Head of caudate nucleus (tissue), 42 donors: Measurements from ENCODE around the gene PMPCB.
A peak's percentile ranks its signal among the peaks of the same experiment; 100 is the strongest.

Experiments used
- DNase-seq, 42 donors: peaks; one replicate each; pipeline versions ENCODE4 v3.0.0 to v3.0.0-alpha.2; 2020 to 2021; ENCODE audit warnings: mixed read lengths in 7 of 42
- intact Hi-C: fragments of 100-400 bp; cut with DNase I; formaldehyde crosslinking; loops from one replicate; pipeline ENCODE4 v1.15.0; 2022

Gene PMPCB

DNA sequence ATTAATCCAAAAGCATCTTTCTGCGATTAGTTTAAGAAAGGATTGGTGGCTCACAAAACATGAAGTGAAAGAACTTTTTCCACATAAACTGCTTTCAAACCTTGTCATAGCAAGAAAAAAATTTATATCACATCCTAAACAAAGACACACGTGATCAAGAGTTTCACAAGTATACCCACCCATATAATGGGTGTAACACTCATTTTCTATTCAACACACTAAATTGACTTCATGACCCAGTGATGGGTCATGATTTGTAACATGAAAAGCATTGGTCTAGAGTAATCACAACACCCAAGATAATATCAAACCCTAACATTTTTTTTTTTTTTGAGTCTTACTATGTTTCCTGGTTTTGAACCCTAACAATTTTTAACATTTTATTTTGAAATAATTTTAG lies 17.6 kb downstream of the PMPCB start:
- DNase-seq = no peak
- intact Hi-C loops = no loop called here

DNA sequence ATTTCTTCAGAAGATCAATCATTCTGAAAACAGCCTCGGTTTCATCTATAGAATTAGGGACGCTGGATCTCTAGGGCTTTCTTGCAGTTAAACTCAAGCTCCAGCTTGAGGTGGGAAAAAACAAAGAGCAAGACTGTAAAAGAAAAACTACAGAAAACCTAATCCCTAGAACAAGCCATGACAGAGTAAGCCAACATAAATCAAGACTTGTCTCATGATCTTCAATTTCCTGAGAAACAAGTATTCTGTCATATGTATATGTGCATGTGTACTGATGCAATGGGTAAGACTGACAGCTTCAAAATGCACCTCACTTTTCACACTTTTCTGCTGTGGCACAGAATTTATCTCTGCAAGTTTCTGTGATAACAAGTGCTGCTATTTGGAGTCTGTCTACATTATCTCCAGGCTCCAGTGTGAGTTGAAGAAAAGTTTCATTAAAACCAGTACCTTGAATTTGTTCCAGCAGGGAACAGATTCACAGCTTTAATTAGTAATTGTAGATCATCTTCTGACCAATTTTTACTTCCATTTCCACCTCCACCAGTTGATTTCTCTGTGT lies 19.2 kb downstream of the PMPCB start:
- intact Hi-C loops = no loop called here
- DNase-seq = no peak

DNA sequence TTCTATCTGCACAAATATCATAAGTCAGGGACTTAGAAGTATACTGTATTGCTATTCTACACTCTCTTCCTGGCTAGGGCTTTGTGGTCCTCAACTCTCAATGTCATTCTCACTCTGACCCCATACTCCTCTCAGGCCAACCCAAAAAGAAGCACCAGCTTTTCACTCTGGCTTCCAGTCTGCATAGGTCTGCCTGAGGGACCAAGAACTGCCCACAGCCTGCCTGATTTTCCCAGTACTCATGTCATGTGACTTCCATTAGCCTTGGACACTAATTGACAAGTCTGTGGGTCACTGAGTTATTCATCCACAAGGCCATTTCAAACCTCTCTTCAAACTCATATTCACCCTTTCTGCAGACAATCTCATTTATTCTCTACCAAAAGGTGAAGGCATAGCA lies 19.8 kb downstream of the PMPCB start:
- intact Hi-C loops = no loop called here
- no peak for DNase-seq

- intact Hi-C loops = no loop called here
- DNase-seq = no peak
Observed at GRCh38 chr7:103325744-103326143, 28.5 kb downstream of the PMPCB start.

DNA sequence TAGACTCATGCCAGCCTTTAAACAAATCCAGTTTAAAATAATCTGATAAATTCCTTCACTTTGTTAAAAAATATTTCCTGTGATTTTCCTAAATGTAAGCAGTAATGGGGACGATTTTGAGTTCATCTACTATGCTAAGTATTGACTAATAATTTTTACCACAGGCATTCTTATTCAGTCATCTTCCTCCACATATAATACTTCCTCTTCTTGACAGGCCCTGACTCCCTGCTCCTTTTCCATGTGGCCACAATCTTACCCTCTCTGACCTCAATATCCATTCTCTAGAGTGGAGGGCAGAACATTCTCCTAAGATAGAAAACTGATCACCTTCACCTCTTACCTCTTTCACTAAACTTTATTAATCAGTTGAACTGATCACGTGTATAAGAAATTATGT lies 39.5 kb downstream of the PMPCB start:
- intact Hi-C loops = no loop called here
- DNase-seq = no peak

DNA sequence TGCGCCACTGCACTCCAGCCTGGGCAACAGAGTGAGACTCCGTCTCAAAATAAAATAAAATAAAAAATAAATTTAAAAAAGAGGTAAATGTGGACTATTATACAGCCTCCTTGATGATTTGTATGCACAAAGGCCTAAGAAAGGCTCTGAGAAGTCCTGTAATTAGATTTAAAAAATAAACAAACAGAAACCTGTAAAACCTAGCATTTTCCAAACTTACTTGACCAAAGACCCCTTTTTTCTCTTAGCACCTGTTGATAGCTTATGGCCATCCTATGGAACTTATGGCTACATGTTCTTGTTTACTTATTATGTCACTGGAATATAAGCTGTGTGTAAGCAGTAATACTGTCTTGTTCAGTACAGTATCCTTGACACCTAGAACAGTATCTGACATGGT lies 41.6 kb downstream of the PMPCB start:
- intact Hi-C loops = no loop called here
- no peak for DNase-seq

DNA sequence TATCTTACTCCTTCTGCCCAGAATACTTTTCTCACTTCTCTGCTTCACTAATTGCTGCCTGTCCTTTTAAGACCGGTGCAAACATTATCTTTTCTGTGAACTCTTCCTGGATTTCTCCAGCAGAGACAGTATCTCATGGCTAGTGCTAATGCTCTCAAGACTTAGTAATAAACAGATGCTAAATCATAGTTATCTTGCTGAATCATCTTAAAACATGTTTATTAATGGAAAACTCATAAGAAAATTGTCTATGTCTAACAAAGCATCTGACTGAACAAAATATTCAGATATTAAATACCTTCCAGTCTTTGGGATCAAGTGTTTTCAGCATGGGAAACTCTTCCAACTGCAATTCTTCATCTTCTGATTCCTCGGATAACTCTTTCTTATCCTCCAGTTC lies 44.2 kb downstream of the PMPCB start:
- DNase-seq = no peak
- intact Hi-C loops = no loop called here

DNA sequence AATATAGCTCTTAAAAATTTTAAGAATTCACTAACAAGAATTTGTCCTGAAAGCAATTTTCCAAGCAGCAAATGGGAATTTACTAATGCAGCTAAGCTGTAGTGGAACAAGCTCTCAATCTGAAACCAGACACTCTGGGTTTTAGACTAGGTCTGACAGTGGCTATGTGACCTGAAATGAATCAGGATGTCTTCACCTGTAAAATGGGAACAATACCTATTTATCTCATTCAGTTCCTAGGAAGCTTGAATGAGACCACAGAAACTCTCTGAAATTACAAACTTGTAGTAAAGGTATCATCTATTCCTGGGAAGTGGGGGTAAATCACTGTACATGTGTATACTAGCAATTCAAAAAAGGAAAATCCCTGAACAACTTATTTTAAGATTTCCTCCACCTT lies 46.1 kb downstream of the PMPCB start:
- intact Hi-C loops = no loop called here
- no peak for DNase-seq

DNA sequence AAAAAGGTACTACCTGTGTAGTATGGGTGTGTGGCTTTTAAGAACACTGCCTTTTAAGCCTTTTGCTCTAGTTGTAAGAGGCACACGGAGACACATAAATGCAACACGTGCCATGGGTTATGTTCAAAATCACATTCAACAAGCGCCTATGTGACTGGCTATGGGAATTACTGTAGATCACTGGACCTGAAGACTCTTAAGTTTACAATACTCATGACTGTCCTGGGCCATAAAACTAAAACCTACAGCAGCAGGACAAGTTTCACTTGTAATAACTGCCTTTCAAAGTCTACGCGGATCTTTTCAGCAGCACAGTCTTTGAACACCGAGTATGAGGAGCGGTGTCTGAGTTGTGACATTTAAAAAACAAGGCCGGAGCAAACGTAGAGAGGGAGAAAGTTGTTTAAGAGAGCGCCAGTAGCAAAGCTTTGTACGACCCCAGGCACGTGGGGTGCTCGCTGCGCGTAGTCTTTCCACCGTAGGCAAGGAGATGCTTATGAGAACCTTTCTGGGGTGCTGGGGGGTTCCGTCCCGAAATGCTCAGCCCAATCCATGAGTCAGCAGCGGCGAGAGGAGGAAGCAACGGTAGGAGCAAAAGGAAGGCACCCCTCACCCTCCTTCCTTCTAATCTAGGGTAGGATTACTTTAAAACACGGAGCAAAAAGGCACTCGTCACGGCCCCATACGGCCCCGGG lies 46.7 kb downstream of the PMPCB start:
- DNase-seq = peak in 31 of 42 donors; percentile 6 to 67 (median 33)

GRCh38 chr7:103344453-103345149 lies 47.4 kb downstream of the PMPCB start, which contains the start of gene DNAJC2:
TSS of gene DNAJC2 (minus strand) at chr7:103344767. CDS start at chr7:103344622, 145 bp downstream.
- intact Hi-C loops = no loop called here
- DNase-seq = peak; percentile 79 to 95 (median 87)

More for the DNA sequence above, 46.7 kb downstream of the PMPCB start:
- intact Hi-C loops = no loop called here

DNA sequence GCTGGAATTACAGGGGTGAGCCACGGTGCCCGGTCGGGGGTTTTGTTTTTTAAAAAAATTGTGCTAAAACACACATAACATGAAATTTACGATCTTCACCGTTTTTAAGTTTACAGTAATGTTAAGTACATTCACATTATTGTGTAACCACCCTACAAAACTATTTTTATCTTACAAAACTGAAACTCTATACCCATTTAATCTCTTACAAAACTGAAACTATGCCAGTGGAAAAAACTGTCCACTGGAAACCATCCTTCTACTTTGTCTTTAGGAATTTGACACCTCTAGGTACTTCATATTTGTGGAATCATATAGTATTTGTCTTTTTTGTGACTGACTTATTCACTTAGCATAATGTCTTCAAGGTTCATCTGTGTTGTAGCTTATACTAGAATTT lies 49.2 kb downstream of the PMPCB start:
- intact Hi-C loops = no loop called here
- no peak for DNase-seq

- DNase-seq = peak; percentile 63 to 93 (median 85)
- intact Hi-C loops = no loop called here
Observed at GRCh38 chr7:103347507-103348267, 50.5 kb downstream of the PMPCB start, which contains the start of gene PSMC2. TSS of gene PSMC2 (plus strand) at chr7:103347643. CDS start at chr7:103347712, 69 bp downstream.

GRCh38 chr7:103348452-103348851 lies 51.2 kb downstream of the PMPCB start:
- intact Hi-C loops = no loop called here
- DNase-seq = no peak

GRCh38 chr7:103348959-103349358 lies 51.7 kb downstream of the PMPCB start:
- no peak for DNase-seq
- intact Hi-C loops = no loop called here

DNA sequence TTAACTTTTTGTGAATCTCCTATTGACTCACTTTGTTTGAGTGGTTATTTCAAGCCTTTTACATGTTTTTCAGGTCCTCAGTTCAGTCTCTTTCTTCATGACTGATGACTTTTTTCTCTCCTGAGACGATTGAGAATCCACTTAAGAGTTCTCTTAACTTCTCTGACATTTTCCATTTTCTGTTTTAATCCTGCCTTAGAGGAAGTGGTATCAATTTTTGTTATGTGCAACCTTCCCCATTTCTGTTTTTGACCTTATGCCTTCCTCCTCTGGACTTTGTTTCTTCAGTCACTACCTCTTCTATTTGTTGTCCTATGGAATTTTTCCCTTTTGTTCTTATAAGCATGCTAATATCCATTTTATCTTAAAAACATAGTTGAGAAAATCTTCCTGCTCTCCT lies 52.6 kb downstream of the PMPCB start:
- no peak for DNase-seq
- intact Hi-C loops = no loop called here
